Measurements from ENCODE around the gene NPC2.
"Not testable (repeated sequence)": the region's sequence is repeated elsewhere in the genome, so short reads cannot be mapped to it uniquely, and the experiment has no call there.

Gene NPC2

DNA sequence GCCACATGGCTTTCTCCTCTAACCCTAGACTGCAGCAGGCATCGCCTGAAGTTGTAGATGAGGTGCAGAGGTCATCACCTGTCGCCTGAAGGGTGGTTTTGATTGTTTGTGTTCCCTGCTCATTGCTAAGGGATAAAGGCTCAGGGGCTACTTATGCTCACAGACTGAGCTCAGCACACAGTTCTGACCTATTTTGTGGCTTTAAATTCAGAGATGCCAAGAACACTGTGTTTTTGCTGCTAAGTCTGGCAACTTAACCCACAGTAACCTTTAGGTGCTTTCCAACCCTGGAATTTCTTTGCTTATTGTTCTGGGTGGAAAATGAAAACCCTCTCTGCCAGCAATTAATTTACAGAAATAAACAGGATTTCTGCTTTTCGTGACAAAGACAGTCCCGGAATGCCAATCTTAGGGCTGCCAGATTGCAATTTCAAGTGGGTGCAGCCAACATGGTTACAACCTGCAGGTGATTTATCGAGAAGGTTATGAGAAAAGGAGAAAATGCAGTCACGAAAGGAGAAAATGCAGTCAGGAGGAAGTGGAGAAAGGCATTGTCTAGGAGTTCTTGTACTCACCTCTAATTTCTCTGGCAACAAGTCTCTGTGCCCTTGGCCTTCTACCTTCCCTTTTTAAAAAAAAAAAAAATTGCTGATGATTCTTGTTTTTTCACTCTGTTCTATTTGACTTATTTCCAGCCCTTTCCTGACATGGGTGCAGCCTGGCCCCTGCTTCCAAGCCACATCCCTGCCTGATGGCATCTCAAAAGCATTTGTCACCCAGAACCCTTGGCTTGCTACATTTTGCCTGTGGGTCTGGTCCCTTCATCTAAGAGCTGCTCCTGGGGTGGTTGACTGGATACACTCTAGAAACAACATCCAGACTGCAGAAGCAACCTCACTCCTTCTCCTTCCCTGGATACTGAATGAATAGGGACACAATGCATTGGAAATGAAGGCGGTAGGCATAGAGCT, 23.3 kb downstream of the NPC2 start:
- no peak for DNase-seq (ENCODE audit: low read depth)

DNA sequence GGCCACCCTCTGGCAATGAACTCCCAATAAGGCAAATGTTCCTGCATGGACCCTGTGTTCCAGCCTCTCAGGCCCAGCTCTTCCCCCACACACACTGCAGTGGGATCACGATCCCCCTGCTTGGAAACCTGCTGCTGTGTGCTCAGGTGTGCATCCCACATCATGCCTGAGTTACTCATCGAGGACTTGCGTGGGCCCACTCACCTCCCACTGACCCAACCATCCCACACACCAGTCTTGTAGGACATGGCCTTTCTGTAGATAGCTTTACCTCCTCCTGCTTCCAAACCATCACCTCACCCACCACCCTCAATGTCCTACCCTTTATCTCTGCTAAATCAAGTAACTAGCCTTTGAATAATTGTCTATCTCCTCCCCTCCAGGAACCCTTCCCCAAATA, 24.6 kb downstream of the NPC2 start:
- no peak for DNase-seq (ENCODE audit: low read depth)

DNA sequence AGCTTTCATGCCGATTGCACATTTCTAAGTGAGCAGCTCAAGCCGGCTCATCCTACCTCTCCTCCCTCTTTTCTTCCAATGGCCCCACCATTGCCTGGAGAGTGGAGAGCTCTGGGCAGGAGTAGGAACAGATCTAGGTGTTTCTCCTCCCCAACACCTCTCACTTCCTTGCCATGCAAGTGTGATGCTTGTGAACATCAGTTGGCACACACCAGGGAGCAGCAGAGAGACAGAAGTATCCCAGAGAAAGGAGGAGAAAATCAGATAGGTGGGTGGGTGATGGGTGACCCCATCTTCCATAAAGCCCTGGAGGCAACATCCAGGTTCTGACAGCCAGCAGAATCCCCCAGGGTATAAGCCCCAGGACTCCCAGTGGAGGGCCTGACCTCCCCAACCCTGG, 27.8 kb downstream of the NPC2 start:
- DNase-seq (ENCODE audit: low read depth), result no peak

DNA sequence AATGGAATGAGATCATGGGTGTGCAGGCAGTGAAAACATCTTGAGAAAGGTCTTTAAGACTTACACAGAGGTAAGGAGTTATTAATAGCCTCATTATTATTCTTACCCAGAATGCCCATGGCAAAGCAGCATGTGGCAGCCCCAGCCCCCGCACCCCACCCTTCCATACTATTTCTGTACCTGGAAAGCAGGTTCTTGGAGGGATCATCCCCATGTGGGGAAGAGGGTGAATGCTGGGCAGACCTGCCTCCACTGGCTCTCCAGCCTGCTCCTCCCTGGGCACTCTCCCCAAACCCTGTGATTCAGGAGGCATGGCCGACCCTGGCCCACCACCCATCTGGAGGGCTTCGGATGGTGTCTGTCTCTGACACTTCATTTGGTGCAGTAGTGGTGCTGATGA, 28.3 kb downstream of the NPC2 start:
- DNase-seq (ENCODE audit: low read depth), result no peak

DNA sequence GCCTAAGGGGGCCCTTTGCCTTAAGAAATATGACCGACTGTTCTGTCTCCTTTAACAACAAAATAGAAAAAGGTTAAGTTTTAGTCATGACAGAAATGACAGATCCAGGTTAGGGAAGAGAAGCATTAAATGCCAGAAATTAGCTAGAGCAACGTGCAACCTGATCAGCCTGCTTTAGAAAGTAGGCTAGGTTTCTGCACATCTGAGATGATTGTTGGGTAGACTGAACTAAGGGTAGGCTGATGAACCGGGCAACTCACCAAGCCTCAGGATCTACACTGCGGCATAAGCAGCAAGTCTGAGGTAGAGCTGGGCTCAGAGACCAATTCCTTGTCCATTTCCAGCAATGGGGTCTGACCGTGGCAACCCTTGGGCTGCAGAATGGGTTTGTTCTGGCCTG, 29.4 kb downstream of the NPC2 start:
- DNase-seq (ENCODE audit: low read depth), result no peak

DNA sequence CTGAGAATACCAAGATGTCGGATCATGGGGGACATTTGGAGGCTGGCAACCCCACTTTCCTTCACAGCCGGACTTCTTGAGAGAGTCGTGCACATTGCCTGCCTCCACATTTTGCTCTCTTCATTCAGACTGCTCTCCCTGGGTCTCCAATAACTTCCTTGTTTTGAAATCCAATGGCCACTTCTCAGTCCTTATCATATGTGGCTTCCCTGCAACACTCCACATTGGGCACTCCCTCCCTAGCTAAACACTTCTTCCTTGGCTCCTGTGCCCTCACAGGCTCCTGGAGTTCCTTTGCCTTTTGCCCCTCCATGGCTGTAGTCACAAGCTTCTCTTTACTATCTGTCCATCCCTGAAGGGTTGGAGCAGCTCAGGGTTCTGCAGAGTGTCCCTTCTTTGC, 30.1 kb downstream of the NPC2 start:
- no peak for DNase-seq (ENCODE audit: low read depth)

DNA sequence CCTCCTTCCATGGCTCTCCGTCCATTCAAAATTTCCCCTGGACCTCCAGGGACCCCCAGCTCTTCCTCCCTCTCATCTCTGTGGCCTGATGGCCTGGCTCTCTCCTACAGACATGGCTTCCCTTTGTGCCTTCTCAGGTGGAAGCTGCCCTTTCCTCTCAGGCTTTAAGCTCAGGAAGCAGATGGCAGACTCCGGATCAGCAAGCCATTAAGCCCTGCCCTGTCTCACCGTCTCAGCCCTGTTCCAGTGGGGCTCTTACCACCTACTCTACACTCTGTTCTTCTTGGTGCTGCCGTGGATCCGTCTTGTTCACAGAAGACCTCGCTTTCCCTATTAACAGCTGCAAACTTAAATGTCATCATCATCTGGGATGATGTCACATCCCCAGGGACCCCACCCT, 33.1 kb downstream of the NPC2 start:
- DNase-seq (ENCODE audit: low read depth), result no peak

DNA sequence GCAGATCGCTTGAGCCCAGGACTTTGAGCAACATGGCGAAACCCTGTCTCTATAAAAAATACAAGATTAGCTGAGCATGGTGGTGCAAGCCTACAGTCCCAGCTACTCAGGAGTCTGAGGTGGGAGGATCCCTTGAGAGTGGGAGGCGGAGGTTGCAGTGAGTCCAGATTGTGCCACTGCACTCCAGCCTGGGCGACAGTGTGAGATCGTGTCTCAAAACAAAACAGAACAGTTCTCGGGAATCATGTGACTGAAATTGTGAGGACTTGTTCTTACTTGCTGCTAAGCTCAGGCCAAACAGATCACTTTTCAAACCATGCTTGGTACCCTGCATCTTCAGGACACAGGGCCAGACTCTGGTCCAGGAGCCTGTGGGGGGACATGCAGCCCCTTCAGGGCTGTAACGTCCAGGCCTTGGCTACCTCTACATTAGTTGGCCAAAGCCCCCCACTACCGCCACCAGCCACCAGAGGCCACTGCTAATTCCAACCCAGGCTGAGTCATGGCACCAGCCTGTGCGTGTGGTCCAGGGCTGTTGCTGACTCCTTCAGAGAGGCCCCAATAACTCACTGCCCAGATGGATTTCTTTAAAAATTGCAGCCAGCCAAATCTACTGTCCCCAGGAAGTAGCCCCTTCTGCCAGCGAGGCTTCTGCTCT, 33.7 kb downstream of the NPC2 start:
- no peak for DNase-seq (ENCODE audit: low read depth)

DNA sequence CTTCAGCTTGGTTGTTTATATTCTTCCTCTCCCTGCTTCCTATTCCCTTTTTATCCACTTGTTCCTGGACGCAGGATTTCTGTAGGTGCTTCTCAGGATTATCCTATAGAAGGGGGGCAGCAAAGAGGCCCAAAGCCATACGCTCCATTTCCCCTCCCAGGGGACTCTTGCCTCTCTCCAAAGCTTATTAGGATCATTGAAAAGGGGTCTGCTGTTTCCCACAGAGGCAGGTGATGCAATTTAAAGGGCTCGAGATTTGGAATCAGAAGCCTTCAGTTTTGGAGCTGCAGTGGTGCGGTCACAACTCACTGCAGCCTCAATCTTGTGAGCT, 35.6 kb downstream of the NPC2 start:
- no peak for DNase-seq (ENCODE audit: low read depth)

DNA sequence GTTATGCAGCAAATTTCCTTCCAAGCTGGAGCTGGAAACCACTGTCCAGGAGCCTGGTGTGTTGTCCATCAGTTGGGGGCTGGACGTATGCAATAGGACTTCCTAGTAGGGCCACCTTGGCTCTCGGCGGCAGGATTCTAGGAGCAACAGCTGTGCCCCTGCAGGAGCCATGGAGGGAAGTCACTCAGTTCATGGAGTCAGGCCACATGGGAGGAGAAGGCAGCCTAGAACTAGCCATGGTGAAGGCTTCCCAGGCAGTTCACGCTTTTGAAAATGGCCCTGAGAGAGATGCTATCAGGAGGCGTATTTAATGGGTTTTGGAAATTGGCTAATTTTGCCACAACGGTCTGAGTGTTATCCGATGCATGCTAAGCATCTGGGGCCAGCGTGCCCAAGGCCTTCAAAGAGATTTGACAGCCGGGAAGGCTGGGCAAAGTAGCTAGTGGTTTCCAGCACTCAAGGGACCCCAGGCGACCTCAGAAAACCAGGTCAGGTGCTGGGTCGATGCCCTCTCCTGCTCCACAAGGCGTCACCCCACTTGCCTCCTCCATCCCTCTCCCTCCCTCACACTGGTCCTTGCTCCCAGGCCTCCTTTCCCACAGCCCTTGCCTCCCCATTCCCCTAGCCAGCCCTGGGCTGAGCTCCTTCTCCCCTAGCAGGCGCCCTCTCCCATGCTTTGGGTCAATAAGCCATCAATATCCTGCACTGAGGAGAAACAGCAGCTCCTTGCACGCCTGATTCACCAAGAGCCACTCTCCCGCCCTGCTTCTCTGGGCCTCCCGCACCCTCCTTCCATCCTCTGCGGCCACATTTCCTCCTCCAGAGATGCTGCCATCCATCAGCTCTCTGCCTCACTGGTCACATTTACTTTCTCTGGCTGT, 36.2 kb downstream of the NPC2 start:
- DNase-seq (ENCODE audit: low read depth), result no peak

DNA sequence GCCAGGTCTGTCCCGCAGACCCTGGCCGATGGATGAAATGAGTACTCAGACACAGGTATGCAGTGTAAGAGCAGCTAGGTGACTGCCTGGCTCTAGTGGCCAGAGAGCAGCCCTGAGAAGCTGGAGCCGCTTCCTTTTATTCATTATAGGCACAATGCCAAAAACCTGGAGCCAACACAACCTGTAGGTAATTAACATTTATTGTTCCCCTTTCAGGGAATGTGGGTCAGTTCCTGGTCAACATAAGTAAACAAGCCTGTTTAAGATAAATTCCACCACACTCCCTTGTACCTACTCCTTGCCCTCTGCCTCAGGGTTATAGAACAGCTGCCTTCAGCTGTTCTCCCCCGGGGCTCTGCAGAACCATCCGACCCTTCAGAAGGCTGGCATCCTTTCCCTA, 38.7 kb downstream of the NPC2 start:
- DNase-seq (ENCODE audit: low read depth), result not testable (repeated sequence)

DNA sequence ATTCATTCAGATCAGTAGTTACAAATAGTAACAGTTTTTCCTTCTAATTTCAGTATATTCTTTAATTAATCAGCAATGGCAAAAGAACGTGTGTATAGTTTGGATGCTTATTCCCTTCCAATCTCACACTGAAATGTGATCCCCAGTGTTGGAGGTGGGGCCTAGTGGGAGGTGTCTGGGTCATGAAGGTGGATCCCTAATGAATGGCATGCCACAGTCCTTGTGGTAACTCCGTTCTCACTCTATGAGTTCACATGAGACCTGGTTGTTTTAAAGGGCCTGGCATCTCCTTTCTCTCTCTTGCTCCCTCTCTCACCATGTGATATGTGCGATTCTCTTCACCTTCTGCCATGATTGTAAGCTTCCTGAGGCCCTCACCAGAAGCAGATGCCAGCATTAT, 48.2 kb downstream of the NPC2 start:
- DNase-seq (ENCODE audit: low read depth), result no peak

DNA sequence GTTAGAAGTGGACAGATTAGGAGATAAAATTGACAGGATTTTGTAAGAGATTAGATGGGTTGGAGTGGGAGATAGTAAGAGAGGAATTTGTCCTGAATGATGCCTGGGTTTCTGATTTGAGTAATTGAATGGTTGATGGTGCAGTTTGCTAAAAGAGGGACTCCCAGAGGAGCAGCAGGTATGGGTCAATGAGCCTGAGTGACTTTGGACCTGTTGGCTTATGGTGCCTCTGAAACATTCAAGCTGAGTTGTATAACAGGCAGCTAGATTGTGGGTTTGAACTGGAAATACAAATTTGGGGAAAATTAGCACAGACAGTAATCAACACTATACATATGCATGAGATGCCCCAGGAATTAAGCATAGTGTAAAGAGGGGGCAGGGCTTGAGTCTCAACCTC, 50.3 kb downstream of the NPC2 start:
- DNase-seq (ENCODE audit: low read depth), result no peak

DNA sequence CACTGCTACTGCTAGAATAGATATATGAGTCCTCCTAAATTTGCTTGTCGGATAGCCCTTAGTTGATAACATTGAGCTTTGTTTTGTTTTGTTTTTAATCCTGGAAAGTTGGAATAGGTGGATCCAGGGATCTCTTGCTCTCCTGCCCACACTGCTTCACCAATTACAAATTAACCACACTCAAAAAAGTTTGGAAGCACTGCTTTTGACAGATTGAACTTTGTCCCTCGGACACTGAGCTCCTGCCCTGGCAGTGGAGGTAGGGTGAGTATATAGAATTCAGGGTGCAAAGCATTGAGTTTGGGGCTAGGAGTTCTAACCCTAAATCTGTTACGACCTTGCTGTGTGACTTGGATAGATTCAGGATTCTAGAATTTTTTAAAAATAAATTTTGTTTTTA, 52.0 kb downstream of the NPC2 start:
- no peak for DNase-seq (ENCODE audit: low read depth)

DNA sequence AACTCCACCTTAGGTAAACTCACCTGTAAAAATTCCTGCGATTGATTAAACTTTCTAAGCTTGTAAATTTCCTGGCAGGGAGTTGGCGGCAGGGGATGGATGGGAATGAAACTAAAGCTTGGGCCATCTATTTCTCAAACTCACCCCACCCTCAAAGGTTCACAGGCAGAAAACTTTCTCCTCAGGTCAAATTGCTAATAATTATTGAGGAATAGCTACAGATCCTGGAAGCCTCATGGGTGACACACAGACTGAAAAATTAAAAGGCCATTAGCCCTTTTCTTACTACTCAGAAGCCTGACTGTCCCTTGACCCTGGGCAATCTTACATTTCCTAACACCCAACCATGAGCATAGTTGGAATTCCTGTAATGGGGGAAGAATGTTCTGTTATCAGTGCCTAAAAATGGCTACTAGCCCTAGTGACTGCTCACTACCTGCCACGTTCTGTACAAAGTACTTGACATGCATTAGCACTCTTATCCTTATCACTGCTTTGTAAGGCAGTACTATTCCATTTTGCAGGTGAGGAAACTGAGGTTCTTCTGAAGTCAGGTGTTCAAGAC, 54.7 kb downstream of the NPC2 start:
- DNase-seq (ENCODE audit: low read depth), result no peak

DNA sequence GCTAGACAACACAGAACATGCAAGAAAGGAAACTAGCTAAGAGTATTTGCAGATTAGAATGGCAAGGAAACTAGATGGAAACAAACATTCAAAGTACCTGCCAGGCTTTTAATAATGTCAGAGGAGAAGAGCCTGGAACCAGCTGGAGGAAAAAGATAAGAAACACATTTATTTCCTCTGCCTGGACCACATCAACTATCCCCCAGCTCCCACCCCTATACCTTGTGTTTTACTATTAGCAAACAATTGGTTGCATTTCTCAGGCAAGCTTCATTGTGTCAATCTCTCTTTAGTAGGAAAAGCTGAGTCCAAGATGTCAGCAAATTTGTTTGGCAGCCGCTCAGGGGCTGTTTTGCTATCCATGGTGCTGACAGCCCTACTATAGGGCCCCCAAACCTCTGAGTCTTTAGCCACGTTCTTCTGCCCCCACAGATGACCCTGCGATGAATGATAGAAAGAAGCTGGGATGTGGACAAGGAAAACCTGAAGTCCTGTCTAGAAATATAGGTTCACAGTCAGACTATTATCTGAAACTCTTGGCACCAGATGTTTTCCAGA, 55.5 kb downstream of the NPC2 start:
- DNase-seq (ENCODE audit: low read depth), result no peak

DNA sequence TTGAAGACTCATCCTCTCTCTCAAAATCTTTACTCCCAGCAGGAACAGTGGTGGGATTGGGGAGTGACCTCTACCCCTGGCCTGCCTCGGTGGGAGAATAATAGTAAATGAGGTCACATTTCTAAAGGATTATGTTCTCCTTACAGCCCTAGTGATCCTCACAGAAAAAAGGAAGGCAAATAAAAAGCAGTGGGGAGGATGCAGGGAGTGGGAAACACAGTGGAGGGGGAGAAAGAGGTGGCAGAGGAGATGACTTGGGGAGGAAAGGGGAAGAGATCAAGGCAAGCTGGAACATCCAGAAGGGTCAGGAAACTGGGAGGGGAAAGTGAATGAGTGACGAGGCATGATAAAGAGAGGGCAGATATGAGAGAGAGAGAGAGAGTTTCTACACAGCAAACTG, 58.8 kb downstream of the NPC2 start:
- no peak for DNase-seq (ENCODE audit: low read depth)

DNA sequence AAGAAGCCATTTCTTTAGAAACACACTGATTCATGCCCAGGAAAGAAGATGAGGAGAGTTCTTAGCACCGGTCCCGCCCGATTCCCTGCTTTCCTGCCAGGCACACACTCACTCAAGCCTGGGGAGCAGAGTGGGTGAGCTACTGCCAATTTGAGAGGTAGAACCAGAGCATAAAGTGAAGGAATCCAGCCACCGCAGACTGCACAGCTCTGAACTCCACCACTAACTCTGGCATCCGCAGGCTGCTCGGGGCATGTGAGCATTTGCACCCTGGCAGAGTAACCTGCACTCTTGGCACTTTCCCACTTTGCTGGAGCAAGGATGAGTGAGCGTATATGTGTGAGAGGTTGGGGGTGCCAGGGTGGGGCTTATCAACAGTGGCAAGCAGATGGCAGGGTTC, 63.1 kb downstream of the NPC2 start:
- DNase-seq (ENCODE audit: low read depth), result no peak
